K562 (cell line): Measurements from ENCODE around the gene PHOSPHO1. TPM values are rescaled to one million over a fixed set of nuclear protein-coding genes. Genes with fewer than 3 reads are reported as not detected.

Source experiments
- EWSR1 ChIP-seq: fragments of 450-650 bp; IDR thresholded peaks from 2 replicates; pipeline ENCODE4 v1.6.1; 2018; ENCODE audit warnings: borderline replicate concordance, mild to moderate bottlenecking, low read depth, moderate library complexity; ENCODE audit not compliant: partially characterized antibody
- GTF3C2 ChIP-seq: IDR thresholded peaks from 3 replicates; pipeline ENCODE4 v1.6.1; 2011; ENCODE audit warnings: borderline replicate concordance, mild to moderate bottlenecking, moderate library complexity; ENCODE audit not compliant: insufficient read length; ENCODE audit errors: extremely low read depth
- HOXB6 ChIP-seq: fragments of 250-450 bp; sonication (Bioruptor Pico); IDR thresholded peaks from 2 replicates; pipeline ENCODE4 v1.5.1; 2022; ENCODE audit warnings: mild to moderate bottlenecking, borderline replicate concordance
- IRF1 ChIP-seq: sonication (generic); formaldehyde crosslinking; IDR thresholded peaks from 2 replicates; pipeline ENCODE4 v1.8.0; 2022; ENCODE audit warnings: missing genetic modification reagents, mild to moderate bottlenecking, borderline replicate concordance
- MBD1 ChIP-seq: fragments of 250-450 bp; sonication (Bioruptor Pico); IDR thresholded peaks from 2 replicates; pipeline ENCODE4 v1.8.0; 2022; ENCODE audit warnings: inconsistent platforms
- MNT ChIP-seq, 2 experiments: fragments of 450-650 bp; conservative IDR thresholded peaks; 2 replicates each; pipeline ENCODE4 v1.6.1; 2017; ENCODE audit warnings: mild to moderate bottlenecking in 2 of 2, moderate library complexity in 2 of 2
- MTF1 ChIP-seq: fragments of 250-450 bp; sonication (Bioruptor Pico); IDR thresholded peaks from 2 replicates; pipeline ENCODE4 v1.9.0; 2021; ENCODE audit warnings: moderate library complexity, mild to moderate bottlenecking, inconsistent platforms, borderline replicate concordance
- RBM17 ChIP-seq: fragments of 200-400 bp; formaldehyde crosslinking; IDR thresholded peaks from 2 replicates; pipeline ENCODE4 v1.6.1; 2017; ENCODE audit warnings: low read depth, mild to moderate bottlenecking, low read length, borderline replicate concordance
- TSHZ1 ChIP-seq: fragments of 250-450 bp; sonication (Bioruptor Pico); IDR thresholded peaks from 2 replicates; pipeline ENCODE4 v1.4.0; 2020; ENCODE audit warnings: mild to moderate bottlenecking, moderate library complexity
- ZBTB17 ChIP-seq: fragments of 450-650 bp; formaldehyde crosslinking; IDR thresholded peaks from 2 replicates; pipeline ENCODE4 v1.4.0; 2020; ENCODE audit warnings: mild to moderate bottlenecking
- ZNF398 ChIP-seq: fragments of 250-450 bp; sonication (Bioruptor Pico); IDR thresholded peaks from 2 replicates; pipeline ENCODE4 v1.8.0; 2021; ENCODE audit warnings: moderate library complexity, mild to moderate bottlenecking, inconsistent platforms
- ZNF561 ChIP-seq: fragments of 450-650 bp; formaldehyde crosslinking; conservative IDR thresholded peaks from 2 replicates; pipeline ENCODE4 v1.4.0; 2020; ENCODE audit warnings: mild to moderate bottlenecking, moderate library complexity
- polyA plus RNA-seq, 8 experiments: library from polyadenylated mRNA; depleted of rRNA in 4 of 8; stranded (reverse) in 5 of 8; unstranded in 3 of 8; fragments of >200 nt; fragmentation: Nextera tagmentation in 2 of 8; fragmentation: Illumina TruSeq in 1 of 8; extraction: Ambion mirVana in 2 of 8; extraction: Trizol in 1 of 8; gene quantifications; 2 replicates each; pipeline versions ENCODE4 v1.2.1 to v1.2.3, GENCODE V29; 2011 to 2014; ENCODE audit warnings: inconsistent platforms in 1 of 8, missing spikeins in 1 of 8
- total RNA-seq, 7 experiments: library from RNA; depleted of rRNA in 6 of 7; stranded (reverse); fragments of >200 nt in 6 of 7; fragmentation: Illumina TruSeq in 2 of 7; extraction: Trizol in 2 of 7; gene quantifications; 2 replicates each; pipeline versions ENCODE4 v1.2.1 to v1.2.3, GENCODE V29; 2011 to 2021; ENCODE audit warnings: low replicate concordance in 1 of 7

Gene PHOSPHO1
- total and polyA plus RNA-seq, 9 of the 15 experiments (the other 6 are each of a cell fraction or from before 2014, with no cell fraction given): 0.06 to 0.07 TPM; not detected in 7

GRCh38 chr17:49193513-49194296 is 36.9 kb downstream of the PHOSPHO1 start (continued):
- TF ChIP-seq GTF3C2 (no peak), RBM17 (no peak), MBD1 (CRISPR knock-in tag) (no peak), ZBTB17 (no peak), IRF1 (CRISPR knock-in tag) (no peak), MNT (conservative IDR thresholded peaks at IDR 0.05) (peak; percentile 40 to 65; a peak in 3 of 4 replicates), MTF1 (CRISPR knock-in tag) (no peak), EWSR1 (no peak), TSHZ1 (CRISPR knock-in tag) (no peak), HOXB6 (CRISPR knock-in tag) (no peak), ZNF561 (no peak), ZNF398 (CRISPR knock-in tag) (no peak)
